COLO829 (cell line): ENCODE data around the gene MCF2L.
"Not testable (repeated sequence)": the region's sequence is repeated elsewhere in the genome, so short reads cannot be mapped to it uniquely, and the experiment has no call there.

ENCODE experiments used
- DNase-seq: peaks from one replicate; pipeline ENCODE4 v3.0.0; 2012; ENCODE audit warnings: low spot score

Gene MCF2L

DNA sequence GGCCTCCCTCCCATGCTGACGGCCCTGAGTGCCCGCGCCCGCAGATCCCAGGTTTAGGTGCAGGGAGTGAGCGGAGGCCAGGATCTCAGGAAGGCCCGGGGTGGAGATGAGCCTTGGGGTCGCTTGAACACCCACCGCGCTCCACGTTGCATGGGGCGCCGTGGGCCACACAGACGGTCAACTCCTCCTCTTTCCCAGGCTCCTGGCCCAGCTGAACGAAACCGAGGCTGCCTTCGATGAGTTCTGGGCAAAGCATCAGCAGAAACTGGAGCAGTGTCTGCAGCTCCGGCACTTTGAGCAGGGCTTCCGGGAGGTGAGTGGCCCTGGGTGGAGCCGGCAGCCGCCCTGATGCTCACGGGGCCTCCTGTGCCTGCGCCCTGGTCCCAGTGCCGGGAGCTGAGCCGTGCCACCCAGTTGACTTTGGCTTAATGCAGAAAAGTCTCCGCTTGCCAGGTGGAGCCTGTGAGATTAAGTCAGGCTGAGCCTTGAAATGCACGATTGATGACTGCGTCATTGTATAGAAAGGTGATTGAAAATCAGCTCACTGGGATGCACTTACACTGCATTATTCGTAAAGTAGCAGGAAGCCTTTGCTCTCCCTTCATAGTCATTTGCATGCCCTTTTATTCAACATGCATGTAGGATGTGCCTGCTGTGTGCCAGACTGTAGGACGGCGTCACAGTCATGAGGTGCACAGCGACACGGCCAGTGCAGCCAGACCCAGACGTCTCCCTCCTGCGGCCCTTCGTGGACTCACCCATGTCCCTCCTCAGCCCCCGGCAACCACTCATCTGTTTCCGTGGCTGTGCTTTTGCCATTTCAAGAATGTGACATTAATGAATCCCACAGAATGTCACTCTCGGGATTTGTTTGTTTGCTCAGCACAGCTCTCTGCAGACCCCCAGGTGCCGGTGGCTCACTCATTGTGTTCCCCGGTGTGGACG lies 101.1 kb downstream of the MCF2L start:
- no peak for DNase-seq

DNA sequence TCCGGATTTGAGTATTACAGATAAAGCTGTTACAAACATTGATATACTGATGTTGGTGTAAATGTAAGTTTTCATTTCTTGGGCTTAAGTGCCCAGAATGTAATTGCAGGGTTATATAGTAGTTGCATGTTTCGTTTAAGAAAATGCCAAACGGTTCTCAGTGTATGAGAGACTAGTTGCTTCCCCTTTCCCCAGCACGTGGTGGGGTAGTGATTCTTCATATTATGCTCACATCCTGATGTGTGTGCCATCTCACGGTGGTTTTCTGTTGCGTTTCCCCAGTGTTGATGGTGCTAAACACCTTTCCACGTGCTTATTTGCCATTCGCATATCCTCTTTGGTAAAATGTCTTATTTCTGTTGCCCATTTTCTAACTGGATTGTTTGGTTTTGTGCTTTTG lies 101.8 kb downstream of the MCF2L start:
- DNase-seq = no peak

DNA sequence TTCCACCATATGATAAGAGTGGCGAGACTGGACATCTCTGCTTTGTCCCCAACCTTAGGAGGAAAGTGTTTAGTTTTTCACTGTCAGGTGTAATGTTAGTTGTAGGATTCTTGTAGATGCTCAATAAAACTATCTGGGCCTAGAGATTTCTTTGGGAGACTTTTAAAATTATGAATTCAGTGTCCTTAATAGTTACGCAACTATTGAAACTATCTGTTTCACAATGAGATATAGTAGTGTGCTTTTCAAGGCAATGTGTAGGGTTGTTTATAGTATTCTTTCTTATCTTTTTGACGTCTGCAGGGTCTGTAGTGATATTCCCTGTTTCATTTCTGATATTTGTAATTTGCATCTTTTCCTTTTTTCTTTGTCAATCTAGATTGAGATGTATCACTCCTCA lies 103.4 kb downstream of the MCF2L start:
- DNase-seq = no peak

DNA sequence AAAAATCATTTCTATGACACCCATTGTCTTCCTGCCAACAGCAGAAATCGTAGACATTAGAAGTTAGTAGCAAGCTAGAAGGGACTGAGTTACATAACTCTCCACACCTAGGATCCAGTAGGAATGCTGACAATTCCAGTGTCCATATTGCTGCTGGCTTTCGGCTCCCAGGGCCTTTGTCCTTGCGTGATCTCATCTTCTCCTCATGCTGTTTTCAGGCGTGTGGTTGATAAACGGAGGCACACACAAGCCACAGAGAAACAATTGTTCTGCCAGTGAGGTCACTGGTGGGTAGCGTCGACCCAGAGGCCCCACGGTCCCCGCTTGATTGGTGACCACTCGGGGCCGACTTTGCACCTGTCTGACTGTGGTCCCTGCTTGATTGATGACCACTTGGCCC lies 104.9 kb downstream of the MCF2L start:
- no peak for DNase-seq

DNA sequence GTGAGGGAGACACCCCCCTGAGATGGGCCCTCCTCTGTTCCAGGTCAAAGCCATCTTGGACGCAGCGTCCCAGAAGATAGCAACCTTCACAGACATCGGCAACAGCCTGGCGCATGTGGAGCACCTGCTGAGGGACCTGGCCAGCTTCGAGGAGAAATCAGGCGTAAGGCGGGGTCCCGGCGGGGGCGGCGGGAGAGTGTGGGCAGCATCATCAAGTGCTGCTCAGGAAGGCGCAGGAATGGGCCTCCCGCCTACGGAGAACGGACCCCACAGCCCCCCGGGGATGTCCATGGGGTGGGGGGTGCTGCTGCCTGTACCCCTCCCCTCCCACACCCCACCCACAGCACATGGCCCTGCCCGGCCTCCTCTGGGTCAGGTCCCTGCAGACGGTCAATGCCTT lies 105.4 kb downstream of the MCF2L start:
- DNase-seq = no peak

GRCh38 chr13:113074876-113075275 lies 105.9 kb downstream of the MCF2L start:
- no peak for DNase-seq

- DNase-seq = no peak
Observed at GRCh38 chr13:113075711-113076110, 106.7 kb downstream of the MCF2L start.

GRCh38 chr13:113076681-113077401 lies 107.8 kb downstream of the MCF2L start:
- no peak for DNase-seq

DNA sequence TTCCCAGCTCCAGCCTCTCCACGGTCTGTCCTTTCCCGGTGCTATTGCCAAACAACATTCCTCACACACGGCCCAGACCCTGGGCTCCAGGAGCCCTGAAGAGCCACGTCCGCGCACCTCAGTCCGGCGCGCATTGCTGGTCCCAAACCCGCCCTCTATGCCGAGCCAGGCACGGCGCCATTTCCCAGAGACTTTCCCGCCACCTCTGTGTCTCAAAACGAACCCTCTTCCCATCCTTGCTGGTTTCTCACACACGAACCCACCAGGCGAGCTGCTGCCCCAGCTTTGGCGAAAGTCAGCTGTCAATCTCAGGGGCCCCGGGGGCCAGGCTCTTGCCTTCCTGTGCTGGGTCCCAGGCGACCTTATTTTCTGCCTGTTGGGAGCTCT lies 108.5 kb downstream of the MCF2L start:
- no peak for DNase-seq

DNA sequence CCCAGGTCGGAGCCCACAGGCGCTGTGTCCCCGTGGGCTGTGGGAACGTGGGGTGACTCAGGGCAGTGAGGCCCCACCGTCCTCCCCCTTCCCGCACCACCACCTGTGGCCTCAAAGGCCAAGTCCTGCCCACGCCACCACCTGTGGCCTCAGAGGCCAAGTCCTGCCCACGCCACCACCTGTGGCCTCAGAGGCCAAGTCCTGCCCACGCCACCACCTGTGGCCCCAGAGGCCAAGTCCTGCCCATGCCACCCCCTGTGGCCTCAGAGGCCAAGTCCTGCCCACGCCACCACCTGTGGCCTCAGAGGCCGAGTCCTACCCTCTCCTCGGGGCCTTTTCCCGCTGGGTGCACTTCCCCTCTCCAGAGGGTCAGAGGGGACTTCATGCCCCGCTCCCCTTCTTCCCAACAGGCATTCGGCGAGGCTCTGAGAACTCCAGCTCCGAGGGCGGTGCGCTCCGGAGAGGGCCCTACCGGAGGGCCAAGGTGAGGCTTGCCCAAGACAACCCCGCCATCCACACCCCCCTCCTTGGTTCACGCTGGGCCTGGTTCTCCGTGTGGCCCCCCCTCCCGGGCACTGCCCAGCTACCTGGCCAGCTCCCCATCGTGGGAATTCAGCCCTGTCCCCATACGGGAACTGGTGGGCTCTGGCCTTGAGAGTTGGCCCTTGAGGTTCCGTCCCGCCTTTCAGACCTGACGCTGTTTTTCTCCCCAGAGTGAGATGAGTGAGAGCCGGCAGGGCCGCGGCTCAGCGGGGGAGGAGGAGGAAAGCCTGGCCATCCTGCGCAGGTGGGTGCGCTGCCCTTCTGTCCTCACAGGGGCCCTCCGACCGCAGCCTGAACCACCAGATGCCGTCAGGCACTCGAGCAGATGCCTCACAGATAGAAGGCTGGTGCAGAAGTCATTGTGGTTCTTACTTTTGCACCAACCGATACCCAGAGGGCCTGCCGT lies 109.2 kb downstream of the MCF2L start:
- no peak for DNase-seq

DNA sequence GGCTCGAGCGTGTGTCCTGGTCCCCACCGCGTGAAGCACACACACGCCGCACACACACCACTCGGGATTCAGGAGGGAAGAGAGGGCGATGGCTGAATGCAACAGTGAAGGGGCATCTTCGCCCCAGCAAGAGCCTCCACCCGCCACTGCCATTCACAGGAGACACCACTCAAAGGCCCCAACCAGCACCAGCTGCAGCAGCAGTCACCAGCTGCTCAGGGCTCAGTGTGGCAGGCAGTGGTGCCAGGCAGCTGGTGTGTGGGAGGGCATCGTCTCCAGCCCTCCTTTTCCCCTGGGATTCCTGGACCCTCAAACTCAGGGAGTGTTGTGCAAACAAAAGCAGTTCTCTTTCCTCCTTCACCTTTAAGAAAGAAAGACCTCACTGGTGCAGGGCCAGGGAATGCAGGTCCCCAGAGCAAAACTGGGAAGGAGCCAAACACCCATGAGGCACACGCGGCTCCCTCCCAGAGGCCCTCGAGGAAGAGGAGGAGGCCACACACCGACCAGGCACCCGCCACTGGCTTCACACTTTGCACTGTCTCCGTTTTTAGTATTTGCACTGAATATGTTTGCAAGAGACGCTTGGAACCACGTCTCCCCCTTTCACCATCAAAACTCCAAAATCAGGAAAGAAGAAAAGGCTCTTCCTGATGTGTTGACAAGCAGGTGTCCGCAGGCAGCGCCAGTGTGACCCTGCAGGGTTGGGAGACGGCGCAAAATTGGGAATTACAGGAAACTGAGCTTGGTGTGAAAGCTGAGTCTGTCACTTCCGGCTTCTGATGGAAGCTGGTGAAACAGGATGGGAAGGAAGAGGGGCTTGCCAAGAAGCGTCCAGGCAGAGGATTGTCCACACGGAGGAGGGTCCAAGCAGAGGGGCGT lies 110.1 kb downstream of the MCF2L start:
- no peak for DNase-seq

- not testable (repeated sequence) for DNase-seq
Observed at GRCh38 chr13:113079781-113080080, 110.7 kb downstream of the MCF2L start.

GRCh38 chr13:113080361-113080831 lies 111.4 kb downstream of the MCF2L start:
- DNase-seq = no peak

DNA sequence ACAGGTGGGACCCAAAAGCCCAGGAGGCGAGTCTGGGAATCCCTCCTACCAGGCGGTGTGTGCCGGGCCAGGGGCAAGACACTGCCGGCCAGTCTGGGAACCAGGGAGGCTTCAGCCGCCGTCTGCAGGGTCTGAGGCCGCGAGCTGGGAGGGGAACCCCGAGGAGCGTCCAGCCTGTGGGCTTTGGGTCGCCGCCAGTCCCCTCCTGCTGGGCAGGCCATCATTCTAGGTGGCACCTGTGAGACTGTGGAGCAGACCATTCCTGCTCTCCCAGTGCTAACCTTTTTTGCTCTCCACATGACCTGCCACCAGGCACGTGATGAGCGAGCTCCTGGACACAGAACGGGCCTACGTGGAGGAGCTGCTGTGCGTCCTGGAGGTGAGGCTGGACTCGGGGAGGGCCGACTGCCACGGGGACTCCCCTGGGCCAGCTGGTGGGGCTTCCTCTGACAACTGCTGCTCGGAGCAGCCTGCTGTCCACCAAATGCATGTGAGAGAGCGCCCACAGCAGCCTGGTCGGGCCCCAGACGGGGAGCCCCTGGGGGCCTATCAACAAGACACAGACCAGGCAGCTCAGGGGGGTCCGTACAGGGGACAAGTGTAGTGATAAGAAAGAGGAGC lies 112.0 kb downstream of the MCF2L start:
- no peak for DNase-seq

DNA sequence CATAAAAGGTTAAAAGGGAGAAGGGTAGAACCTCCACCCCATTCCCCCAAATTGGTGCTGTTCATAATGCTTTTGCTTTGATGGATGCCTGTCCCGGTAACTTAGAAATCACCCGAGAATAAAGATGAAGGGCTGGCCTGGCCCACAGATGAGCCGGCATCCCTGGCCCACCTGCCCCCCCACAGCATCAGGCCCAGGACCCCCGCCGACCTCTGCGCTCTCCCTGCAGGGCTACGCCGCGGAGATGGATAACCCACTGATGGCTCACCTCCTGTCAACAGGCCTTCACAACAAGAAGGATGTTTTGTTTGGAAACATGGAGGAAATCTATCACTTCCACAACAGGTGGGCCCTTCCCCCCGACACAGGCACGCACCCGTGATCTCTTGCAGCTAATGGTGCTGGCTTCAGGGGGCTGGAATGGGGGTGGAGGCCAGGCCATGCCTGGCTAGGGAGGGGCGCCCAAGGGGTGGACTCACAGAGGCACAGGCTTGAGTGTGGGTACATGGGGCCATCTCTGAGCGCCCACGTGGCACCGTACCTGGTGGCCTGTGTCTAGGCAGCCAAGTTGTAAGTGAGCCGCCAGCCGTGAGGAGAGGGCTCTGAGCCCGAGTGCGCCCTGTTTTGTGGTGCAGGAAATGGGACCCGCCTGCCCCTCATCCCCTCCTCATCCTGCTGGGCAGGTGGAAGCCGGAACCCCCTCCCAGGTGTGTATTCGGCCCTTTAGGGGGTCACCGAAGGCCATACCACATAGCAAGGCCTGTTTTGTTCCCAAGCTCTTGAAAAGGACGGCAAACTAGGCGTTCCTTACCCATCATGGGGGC lies 113.4 kb downstream of the MCF2L start:
- no peak for DNase-seq

DNA sequence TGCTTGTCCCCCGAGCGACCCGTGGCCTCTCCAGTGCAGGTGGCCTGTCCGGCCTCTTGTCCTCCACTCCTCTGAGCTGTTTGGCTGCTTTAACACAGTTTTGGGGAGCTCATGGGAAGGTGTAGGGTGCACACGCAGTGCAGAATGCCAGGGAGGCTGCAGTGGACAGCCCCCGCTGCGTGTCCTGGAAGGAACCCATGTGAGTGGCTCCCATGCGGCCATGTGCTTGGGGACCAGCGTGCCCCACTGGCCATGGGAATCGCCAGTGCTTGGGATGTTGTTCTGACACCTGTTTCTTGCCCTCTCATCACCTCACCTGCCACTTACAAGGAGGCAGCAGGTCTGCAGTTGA lies 114.0 kb downstream of the MCF2L start:
- no peak for DNase-seq

DNA sequence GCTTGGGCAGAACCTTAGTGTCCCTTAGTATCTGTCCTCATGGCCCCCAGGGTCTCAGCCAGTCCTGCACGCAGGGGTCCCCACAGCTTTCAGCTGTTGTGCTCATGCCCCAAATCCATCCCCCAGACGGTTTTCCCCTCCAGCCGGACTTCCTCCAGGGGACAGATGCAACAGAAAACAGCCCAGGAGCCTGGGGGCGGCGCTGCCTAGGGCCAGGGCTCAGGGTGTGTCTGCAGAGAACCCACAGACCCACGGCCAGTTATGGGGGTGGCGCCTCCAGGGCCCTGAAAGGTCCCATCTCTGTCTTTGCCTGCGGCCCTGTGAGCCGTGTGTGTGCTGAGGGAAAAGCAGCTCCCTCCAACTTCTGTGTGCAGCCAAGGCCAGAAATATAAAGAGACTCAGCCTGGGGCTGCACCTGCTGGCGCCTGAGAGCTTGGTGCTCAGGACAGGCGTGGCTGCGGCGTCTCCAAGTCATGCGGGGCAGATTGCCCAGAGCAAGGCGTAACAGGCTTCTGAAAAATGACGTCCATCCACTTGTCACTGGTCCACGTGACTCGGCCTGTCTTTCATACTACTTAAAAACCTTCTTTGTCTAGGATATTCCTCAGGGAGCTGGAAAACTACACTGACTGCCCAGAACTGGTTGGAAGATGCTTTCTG lies 114.5 kb downstream of the MCF2L start:
- peak; percentile 97 for DNase-seq

DNA sequence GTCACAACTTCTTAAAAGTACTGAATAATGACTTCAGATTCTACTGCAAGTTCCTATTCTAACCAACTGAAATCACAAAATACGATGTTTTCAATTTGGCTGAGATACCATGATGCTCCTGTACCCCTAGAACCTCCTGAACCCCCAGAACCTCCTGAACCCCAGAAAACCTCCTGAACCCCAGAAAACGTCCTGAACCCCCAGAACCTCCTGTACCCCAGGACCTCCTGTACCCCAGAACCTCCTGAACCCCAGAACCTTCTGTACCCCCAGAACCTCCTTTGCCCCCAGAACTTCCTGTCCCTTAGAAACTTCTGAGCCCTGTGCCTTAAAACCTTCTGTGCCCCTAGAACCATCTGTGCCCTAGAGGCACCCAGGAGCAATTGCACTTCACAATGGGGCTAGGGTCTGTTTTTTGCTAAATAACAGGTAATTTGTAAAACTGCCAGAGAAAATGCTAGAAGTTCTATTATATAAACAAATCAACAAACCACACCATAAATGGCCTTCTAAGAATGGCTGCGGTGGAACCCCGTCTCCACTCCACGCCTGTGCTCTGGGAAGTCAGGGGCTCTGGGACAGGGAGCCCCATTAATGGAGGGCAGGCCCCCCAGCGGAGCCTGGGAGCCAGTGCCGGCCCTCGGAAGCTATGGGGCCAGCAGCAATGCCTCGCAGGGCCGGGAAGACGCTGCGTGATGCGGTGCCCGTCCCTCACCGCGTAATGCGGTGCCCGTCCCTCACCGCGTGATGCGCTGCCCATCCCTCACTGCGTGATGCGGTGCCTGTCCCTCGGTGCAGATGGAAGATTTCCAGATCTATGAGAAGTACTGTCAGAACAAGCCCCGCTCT lies 115.3 kb downstream of the MCF2L start:
- no peak for DNase-seq
